RKO (cell line): ENCODE measurements around the gene RAB31.
A peak's percentile ranks its signal among the peaks of the same experiment; 100 is the strongest.
"Not testable (repeated sequence)": the region's sequence is repeated elsewhere in the genome, so short reads cannot be mapped to it uniquely, and the experiment has no call there.

Experiments
- DNase-seq: peaks from one replicate; pipeline ENCODE4 v3.0.0-alpha.2; 2016; ENCODE audit warnings: low spot score

RAB31 gene, protein sequence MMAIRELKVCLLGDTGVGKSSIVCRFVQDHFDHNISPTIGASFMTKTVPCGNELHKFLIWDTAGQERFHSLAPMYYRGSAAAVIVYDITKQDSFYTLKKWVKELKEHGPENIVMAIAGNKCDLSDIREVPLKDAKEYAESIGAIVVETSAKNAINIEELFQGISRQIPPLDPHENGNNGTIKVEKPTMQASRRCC

DNA sequence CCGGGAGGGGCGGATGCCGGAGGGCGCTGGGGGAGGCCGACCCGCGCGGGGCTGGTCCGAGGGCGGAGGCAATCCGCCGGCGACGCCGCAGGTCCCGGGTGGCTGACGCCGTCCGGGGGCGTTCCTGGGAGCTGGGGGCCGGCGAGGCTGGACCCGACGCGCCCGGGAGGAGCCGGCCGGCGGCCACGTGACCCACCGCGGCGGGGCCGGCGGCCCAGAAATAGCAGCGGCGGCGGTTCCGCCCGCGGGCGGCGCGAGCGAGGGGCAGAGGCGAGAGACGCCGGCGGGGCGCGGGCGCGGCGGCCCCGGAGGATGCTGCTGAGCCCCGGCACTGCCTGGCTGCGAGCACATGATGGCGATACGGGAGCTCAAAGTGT is at the start of gene RAB31:
Gene RAB31 (plus strand): TSS at position 245 of the 377 bp plus-strand sequence. CDS start 105 bp downstream, at position 350.
- no peak for DNase-seq

- DNase-seq = no peak
Observed at GRCh38 chr18:9659499-9660375, 48.4 kb upstream of the RAB31 start.

DNA sequence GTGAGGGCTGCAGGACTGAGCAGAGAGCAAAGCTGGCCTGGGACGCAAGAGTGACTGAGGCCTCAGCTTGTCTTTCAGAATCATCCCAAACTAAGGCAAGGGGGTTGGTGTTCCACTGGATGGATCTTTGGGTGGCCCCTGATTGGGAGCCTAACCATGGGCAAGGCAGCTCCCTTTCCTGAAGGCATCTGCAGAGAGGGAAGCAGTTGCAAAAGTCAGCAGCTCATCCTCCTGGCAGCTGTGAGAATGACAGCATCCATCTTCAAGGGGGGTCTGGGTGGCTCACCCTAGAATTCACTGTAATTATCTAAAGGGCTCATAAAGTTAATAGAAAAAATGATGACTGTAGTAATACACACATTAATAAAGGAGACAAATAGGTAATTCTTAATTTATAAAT is 46.5 kb upstream of the RAB31 start:
- DNase-seq = no peak

DNA sequence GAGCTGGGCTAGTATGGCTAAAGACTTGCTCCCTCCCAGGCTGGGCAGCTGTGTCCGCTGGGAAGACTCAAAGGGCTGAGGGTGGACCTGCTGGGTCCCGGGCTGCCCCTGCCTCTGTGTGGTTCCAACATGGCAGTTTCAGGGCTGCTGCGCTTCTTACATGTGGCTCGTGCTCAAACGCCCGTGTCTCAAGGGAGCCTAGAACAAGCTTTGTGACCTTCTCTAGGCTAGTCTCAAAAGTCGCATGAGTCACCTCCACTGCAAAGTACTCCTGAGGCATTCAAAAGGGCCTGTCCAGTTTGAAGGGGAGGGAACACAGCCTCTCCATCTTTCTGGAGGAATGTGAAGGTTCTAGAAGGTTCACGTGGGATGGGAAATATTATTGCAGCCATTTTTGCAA is 44.7 kb upstream of the RAB31 start:
- DNase-seq = no peak

- DNase-seq = no peak
Observed at GRCh38 chr18:9665314-9665713, 42.8 kb upstream of the RAB31 start.

DNA sequence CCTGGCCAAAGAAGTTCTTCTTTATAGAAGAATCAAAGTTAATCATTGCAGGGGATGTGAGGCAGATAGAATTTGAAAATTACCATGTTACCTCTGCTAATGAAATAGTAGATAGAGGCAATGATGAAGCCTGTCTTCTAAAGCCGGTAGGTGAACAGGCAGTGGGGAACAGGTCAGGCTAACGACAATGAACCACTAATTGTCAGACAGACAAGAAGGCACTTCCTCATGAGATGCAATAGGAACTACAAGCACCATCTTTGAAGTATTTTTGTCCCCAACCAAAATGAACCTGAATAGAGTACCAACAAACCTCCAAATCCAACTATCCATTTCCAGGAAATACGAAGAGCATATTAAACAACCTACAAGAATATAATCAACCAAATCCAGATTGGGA is 41.6 kb upstream of the RAB31 start:
- DNase-seq = no peak

DNA sequence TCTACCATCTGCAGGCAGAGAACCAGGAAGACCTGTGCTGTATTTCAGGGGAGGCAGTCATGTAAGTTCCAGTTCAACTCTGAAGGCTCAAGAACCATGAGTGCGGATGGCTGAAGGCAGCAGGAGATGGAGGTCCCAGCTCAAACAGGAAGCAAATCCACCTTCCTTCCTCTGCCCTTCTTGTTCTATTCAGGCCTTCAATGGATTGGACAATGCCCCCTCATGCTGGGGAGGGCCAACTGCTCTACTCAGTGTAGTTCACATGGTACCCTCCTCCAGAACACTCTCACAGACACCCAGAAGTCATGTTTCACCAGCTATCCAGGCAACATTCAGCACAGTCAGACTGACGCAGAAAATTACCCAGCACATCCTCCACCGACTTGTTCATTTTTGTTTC is 39.1 kb upstream of the RAB31 start:
- no peak for DNase-seq

DNA sequence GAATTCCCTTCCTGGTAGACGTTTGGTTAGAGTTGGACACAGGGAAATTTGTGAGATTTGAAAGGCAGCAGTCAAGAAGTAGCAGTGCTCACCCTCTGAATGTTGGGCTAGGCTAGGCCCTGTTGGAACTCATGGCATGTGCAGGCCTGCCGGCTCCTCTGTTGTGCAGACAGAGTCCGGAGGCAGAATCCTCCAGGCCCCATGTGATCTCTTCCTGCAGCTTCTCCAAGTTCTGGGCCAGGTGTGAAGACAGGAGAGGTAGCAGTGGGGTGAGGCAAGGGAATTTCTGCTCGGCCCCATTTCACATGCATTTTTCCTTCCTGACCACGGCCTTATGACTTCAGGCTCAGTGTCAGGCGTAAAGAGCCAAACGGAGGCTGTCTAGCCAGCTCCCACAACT is 36.9 kb upstream of the RAB31 start:
- DNase-seq = no peak

GRCh38 chr18:9673296-9674251 is 34.5 kb upstream of the RAB31 start:
- DNase-seq = peak; percentile 65

GRCh38 chr18:9678216-9678615 is 29.9 kb upstream of the RAB31 start:
- DNase-seq = not testable (repeated sequence)

GRCh38 chr18:9679125-9679524 is 29.0 kb upstream of the RAB31 start:
- no peak for DNase-seq

GRCh38 chr18:9681217-9681616 is 26.9 kb upstream of the RAB31 start:
- DNase-seq = no peak

DNA sequence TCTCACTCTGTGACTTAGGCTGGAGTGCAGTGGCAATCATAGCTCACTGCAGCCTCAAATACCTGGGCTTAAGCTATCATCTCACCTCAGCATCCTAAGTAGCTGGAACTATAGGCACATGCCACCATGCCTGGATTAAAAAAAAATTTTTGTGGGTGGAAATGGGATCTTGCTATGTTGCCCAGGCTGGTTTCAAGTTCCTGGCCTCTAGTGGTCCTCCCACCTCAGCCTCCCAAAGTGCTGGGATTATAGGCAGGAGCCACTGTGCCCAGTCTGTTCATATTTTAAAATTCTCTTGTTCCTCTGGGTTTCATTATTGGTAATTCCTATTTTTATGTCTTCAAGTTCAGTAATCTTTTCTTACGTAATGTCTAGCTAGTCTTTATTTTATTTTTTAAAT is 25.5 kb upstream of the RAB31 start:
- DNase-seq = no peak

DNA sequence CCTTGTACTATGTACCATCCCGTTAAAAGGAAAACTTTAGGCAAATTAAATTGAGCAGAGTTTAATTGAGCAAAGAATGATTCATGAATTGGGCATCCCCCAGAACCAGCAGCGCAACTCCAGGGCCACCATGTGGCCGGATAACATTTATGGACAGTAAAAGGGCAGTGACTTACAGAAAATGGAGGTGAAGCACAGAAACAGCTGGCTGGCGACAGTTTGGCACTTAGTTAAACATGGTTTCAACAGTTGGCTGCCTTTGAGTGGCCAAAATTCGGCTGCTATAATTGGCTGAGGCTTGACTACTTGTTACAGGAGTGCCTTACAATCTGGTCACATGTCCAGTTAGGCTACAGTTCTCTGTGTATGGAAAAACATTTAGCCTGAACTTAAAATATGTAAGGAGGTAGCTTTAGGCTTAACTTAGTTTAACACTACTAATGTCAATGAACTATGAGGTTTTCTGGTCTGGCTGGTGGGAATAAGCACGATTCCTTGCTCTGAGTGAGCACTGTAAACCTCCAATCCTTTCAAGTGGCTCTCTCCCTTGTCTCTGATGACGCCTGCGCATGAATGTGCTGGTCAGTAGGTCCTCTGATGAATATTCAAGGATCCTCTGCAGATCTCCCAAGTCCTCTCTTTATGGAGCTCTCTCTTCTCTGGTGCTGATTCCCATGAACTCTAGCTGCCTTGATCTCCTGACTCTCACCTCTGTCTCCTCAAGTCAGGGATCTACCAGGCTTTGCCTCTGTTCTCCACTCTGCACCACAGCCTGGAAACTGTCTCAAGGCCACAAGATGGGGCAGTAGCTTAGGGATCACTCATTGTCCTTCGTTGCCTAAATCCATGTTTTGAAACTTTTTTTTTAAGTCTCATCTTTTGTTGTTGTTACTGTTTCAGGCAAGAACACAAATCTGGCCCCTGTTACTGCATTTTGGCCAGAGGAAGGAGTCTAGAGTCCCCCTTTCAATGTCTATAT is 24.4 kb upstream of the RAB31 start:
- peak; percentile 43 for DNase-seq

- DNase-seq = no peak
Observed at GRCh38 chr18:9684881-9685614, 23.1 kb upstream of the RAB31 start.

GRCh38 chr18:9685615-9685890 is 22.5 kb upstream of the RAB31 start:
- no peak for DNase-seq

DNA sequence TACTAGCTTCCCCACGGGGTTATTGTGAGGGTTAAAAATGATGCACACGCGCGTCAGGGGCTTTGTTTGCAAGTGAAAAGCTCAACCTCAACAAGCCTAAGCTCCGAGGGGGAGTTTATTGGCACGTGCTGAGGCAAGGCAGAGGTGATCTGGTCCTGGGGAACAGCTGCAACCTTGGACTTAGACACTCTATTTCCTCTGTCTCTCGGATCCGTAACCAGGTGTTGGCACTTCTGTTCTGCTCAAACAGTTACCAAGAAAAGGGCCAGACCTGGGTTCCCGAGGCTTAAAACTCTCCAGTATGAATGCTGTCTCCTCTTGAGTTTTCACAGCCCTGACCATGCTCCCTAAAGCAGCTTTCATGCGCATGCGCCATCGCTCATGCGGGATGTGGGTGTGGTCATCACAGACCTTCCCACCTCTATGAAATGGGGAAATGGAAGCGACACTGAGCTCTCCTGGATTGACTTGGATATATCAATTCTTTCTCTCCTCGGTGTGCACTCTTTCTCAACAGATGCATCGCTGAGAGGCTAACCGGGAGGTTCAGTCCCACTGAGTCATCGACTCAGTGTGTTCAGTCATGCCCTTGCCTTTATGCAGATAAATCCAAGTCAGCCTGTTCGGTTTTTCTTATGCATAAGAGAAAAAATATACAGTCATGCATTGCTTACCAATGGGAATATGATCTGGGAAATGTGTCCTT is 19.9 kb upstream of the RAB31 start:
- DNase-seq = no peak

GRCh38 chr18:9689253-9689652 is 18.8 kb upstream of the RAB31 start:
- DNase-seq = no peak

DNA sequence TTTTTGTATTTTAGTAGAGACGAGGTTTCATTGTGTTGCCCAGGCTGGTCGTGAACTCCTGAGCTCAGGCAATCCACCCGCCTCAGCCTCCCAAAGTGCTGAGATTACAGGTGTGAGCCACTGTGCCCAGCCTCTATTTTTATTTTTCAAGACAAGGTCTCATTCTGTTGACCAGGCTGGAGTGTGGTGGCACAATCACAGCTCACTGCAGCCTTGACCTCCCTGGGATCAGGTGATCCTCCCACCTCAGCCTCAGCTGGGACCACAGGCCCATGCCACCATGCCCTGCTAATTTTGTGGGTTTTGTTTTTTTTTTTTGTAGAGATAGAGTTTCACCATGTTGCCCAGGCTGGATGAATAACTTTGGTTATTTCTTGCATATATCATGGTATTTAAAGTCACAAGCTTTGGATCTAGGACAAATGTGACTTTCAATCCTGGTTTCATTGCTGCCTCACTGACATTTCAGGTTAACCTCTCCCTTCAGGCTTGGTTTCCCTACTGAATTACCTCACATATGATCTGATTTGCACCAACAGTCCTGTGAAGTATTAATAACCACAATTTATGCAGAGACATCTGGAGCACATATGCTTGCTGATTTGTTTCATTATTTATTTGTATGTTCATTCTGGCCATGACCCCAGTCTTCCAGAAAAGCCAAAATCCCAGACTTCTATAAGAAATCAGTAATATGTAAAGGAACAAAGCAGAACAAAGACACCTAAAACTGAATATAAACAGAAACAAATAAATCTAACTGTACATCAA is 17.5 kb upstream of the RAB31 start:
- no peak for DNase-seq
